ENCODE data around the gene ANKRD65. TPM values are rescaled to one million over a fixed set of nuclear protein-coding genes. Genes with fewer than 3 reads are reported as not detected.

ANKRD65 gene
- total RNA-seq, 1 donor from 2014 or later, result 38.4 TPM

DNA sequence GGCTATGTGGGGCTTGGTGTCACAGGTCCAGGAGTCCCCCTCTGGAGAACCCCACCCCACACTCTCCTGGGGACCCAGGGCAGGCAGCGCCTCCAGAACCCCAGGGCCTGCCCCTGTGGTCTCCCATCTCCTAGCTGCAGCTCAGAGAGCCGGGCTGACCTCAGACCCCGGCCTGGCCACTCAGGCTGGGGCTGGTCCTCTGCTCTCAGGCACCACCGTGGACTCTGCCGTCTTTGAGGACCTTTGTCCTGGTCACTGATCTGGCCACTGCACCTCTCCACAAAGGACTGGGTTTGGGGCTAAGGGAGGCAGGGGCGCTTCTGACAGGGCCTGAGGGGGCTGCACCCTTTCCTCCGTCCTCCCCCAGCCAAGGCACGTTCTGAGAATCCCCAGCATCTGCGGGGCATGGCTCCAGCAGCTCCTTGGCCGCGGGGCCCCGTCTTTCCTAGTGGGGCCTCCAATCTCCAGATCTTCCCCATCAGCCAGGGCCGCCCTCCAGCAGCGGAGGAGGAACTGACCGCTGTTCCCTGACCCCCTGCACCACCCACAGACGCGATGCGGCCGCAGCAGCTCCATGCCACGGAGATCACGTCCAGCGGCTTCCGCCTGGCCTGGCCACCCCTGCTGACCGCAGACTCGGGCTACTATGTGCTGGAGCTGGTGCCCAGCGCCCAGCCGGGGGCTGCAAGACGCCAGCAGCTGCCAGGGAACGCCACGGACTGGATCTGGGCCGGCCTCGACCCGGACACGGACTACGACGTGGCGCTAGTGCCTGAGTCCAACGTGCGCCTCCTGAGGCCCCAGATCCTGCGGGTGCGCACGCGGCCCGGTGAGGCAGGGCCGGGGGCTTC lies 17.7 kb upstream of the ANKRD65 start:
- Mint-ChIP-seq H3K9me3 (ENCODE audit: unreplicated experiment) (peaks cover 3% of the 10 kb centered on the region), H3K27me3 (ENCODE audit: unreplicated experiment) (peaks cover 12% of the 10 kb centered on the region), H3K4me1 (ENCODE audit: low read depth, unreplicated experiment) (peaks cover 7% of the 10 kb centered on the region), H3K4me3 (ENCODE audit: unreplicated experiment) (no peak overlapping the region), H3K27ac (ENCODE audit: unreplicated experiment) (no peak overlapping the region), H3K36me3 (ENCODE audit: unreplicated experiment) (no peaks in the 10 kb centered on the region)
- no peak for DNase-seq
- no peak for TF ChIP-seq CTCF (IDR thresholded peaks at IDR 0.05; ENCODE audit: partially characterized antibody, unreplicated experiment)

GRCh38 chr1:1437904-1438376 lies 16.9 kb upstream of the ANKRD65 start:
- no peaks in the 10 kb centered on the region for H3K36me3 Mint-ChIP-seq (ENCODE audit: unreplicated experiment)

GRCh38 chr1:1437033-1437903 lies 16.2 kb upstream of the ANKRD65 start:
- H3K27ac Mint-ChIP-seq (ENCODE audit: unreplicated experiment), result no peak overlapping the region
- no peak overlapping the region for H3K4me3 Mint-ChIP-seq (ENCODE audit: unreplicated experiment)
- H3K27me3 Mint-ChIP-seq (ENCODE audit: unreplicated experiment), result peaks cover 10% of the 10 kb centered on the region
- TF ChIP-seq CTCF (IDR thresholded peaks at IDR 0.05; ENCODE audit: partially characterized antibody, unreplicated experiment), result no peak
- H3K36me3 Mint-ChIP-seq (ENCODE audit: unreplicated experiment), result no peaks in the 10 kb centered on the region
- peaks cover 11% of the 10 kb centered on the region for H3K4me1 Mint-ChIP-seq (ENCODE audit: low read depth, unreplicated experiment)
- no peak for DNase-seq
- peaks cover 5% of the 10 kb centered on the region for H3K9me3 Mint-ChIP-seq (ENCODE audit: unreplicated experiment)

More at GRCh38 chr1:1437904-1438376, 16.9 kb upstream of the ANKRD65 start:
- DNase-seq, result no peak
- no peak overlapping the region for H3K4me3 Mint-ChIP-seq (ENCODE audit: unreplicated experiment)
- peaks cover 12% of the 10 kb centered on the region for H3K27me3 Mint-ChIP-seq (ENCODE audit: unreplicated experiment)
- peaks cover 8% of the 10 kb centered on the region for H3K4me1 Mint-ChIP-seq (ENCODE audit: low read depth, unreplicated experiment)
- no peak for TF ChIP-seq CTCF (IDR thresholded peaks at IDR 0.05; ENCODE audit: partially characterized antibody, unreplicated experiment)
- H3K27ac Mint-ChIP-seq (ENCODE audit: unreplicated experiment), result no peak overlapping the region
- H3K9me3 Mint-ChIP-seq (ENCODE audit: unreplicated experiment), result peaks cover 4% of the 10 kb centered on the region

DNA sequence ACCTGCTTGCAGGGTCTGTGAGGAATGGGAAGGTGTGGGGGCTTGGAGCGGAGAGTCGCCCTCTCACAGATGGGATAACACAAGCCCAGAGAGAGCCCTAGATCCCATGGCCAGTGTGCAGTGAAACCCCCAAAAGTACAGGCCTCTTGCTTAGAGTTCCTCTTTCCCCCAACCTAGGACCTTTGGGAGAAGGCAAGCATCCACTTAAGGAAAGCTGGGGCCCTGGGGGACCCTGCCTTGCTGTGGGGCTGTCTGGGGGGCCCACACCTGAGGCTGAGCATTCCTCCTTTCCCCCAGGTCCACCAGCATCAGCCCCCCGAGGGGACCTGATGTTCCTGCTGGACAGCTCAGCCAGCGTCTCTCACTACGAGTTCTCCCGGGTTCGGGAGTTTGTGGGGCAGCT lies 15.6 kb upstream of the ANKRD65 start:
- Mint-ChIP-seq H3K27ac (ENCODE audit: unreplicated experiment) (no peak overlapping the region), H3K4me1 (ENCODE audit: low read depth, unreplicated experiment) (peaks cover 11% of the 10 kb centered on the region), H3K27me3 (ENCODE audit: unreplicated experiment) (peaks cover 7% of the 10 kb centered on the region), H3K36me3 (ENCODE audit: unreplicated experiment) (no peaks in the 10 kb centered on the region), H3K4me3 (ENCODE audit: unreplicated experiment) (peak overlapping the region; percentile 90), H3K9me3 (ENCODE audit: unreplicated experiment) (peaks cover 2% of the 10 kb centered on the region)
- no peak for TF ChIP-seq CTCF (IDR thresholded peaks at IDR 0.05; ENCODE audit: partially characterized antibody, unreplicated experiment)
- DNase-seq, result no peak
